Osteocyte (in vitro differentiated cells): Measurements from ENCODE around the gene TF. TPM values are rescaled to one million over a fixed set of nuclear protein-coding genes. Genes with fewer than 3 reads are reported as not detected.

Source experiments
- DNase-seq: peaks from one replicate; pipeline ENCODE4 v3.0.0; 2021; ENCODE audit warnings: mixed read lengths; ENCODE audit not compliant: unreplicated experiment; ENCODE audit errors: extremely low spot score
- H3K27ac Mint-ChIP-seq: one replicate; pipeline ENCODE4 v1.8.0; 2021; ENCODE audit warnings: mild to moderate bottlenecking, mixed read lengths; ENCODE audit not compliant: unreplicated experiment
- H3K27me3 Mint-ChIP-seq: one replicate; pipeline ENCODE4 v1.8.0; 2021; ENCODE audit warnings: mixed read lengths; ENCODE audit not compliant: unreplicated experiment
- H3K36me3 Mint-ChIP-seq: one replicate; pipeline ENCODE4 v1.8.0; 2021; ENCODE audit warnings: mixed read lengths; ENCODE audit not compliant: unreplicated experiment
- H3K4me1 Mint-ChIP-seq: one replicate; pipeline ENCODE4 v1.8.0; 2021; ENCODE audit warnings: mixed read lengths; ENCODE audit not compliant: unreplicated experiment
- H3K4me3 Mint-ChIP-seq: one replicate; pipeline ENCODE4 v1.8.0; 2021; ENCODE audit warnings: mild to moderate bottlenecking, moderate library complexity, mixed read lengths; ENCODE audit not compliant: unreplicated experiment
- H3K9me3 Mint-ChIP-seq: one replicate; pipeline ENCODE4 v1.8.0; 2021; ENCODE audit warnings: mixed read lengths; ENCODE audit not compliant: unreplicated experiment
- CTCF ChIP-seq: fragments of 200-600 bp; sonication (generic); IDR thresholded peaks from 2 replicates; pipeline ENCODE4 v1.5.0; 2021; ENCODE audit warnings: antibody characterized with exemption, mild to moderate bottlenecking, moderate library complexity
- total RNA-seq: library from RNA; stranded (reverse); gene quantifications from 2 replicates; pipeline ENCODE4 v1.2.1, GENCODE V29; 2021

The TF gene
- total RNA-seq, 1 donor from 2014 or later, result 2.0 TPM

GRCh38 chr3:133845127-133845526 lies 98.9 kb downstream of the TF start:
- Mint-ChIP-seq H3K4me3 (no peak overlapping the region), H3K27ac (no peak overlapping the region), H3K4me1 (peaks cover 10% of the 10 kb centered on the region), H3K36me3 (no peaks in the 10 kb centered on the region), H3K27me3 (peaks cover 2% of the 10 kb centered on the region), H3K9me3 (no peaks in the 10 kb centered on the region)
- no peak for TF ChIP-seq CTCF
- DNase-seq, result no peak

Other genes starting within 250 kb of the TF start
- 183 and 193 TPM in 2 replicates for gene CDV3, start 172.7 kb upstream of the TF start, total RNA-seq
- gene TOPBP1, start 84.5 kb upstream of the TF start, total RNA-seq, result 22.3 and 22.8 TPM in 2 replicates
- gene SRPRB, start 59.4 kb downstream of the TF start, total RNA-seq, result 84.7 and 91.7 TPM in 2 replicates
- gene RAB6B, start 149.5 kb downstream of the TF start, total RNA-seq, result 7.8 and 11.3 TPM in 2 replicates